Hematopoietic multipotent progenitor cell treated with erythropoietin and hydrocortisone succinate and interleukin-3 and kit ligand, for 6 days (in vitro differentiated cells): Measurements from ENCODE around the gene CHMP4B.

Experiments
- DNase-seq: peaks from one replicate; pipeline ENCODE4 v3.0.0-alpha.2; 2015

The CHMP4B gene

GRCh38 chr20:33810885-33811775 lies at the start of gene CHMP4B:
Gene CHMP4B (plus strand): TSS chr20:33811348. CDS start chr20:33811469, 121 bp downstream.
- DNase-seq = peak; percentile 99

- no peak for DNase-seq
Measured at GRCh38 chr20:33761698-33762250, 49.4 kb upstream of the CHMP4B start.

GRCh38 chr20:33765099-33765498 lies 46.0 kb upstream of the CHMP4B start:
- no peak for DNase-seq

GRCh38 chr20:33765592-33765991 lies 45.6 kb upstream of the CHMP4B start:
- DNase-seq = no peak

GRCh38 chr20:33766686-33767085 lies 44.5 kb upstream of the CHMP4B start:
- DNase-seq = no peak

GRCh38 chr20:33767777-33768138 lies 43.4 kb upstream of the CHMP4B start:
- no peak for DNase-seq

- no peak for DNase-seq
Measured at GRCh38 chr20:33769043-33769442, 42.1 kb upstream of the CHMP4B start.

- no peak for DNase-seq
Measured at GRCh38 chr20:33770005-33770404, 41.1 kb upstream of the CHMP4B start.

- DNase-seq = no peak
Measured at GRCh38 chr20:33771938-33772337, 39.2 kb upstream of the CHMP4B start.

- DNase-seq = no peak
Measured at GRCh38 chr20:33772439-33772838, 38.7 kb upstream of the CHMP4B start.

- no peak for DNase-seq
Measured at GRCh38 chr20:33773412-33774089, 37.6 kb upstream of the CHMP4B start.

- no peak for DNase-seq
Measured at GRCh38 chr20:33777816-33778215, 33.3 kb upstream of the CHMP4B start.

- DNase-seq = no peak
Measured at GRCh38 chr20:33781133-33781532, 30.0 kb upstream of the CHMP4B start.

- DNase-seq = no peak
Measured at GRCh38 chr20:33781945-33782344, 29.2 kb upstream of the CHMP4B start.

GRCh38 chr20:33783256-33783655 lies 27.9 kb upstream of the CHMP4B start:
- no peak for DNase-seq

GRCh38 chr20:33783818-33784217 lies 27.3 kb upstream of the CHMP4B start:
- DNase-seq = no peak

GRCh38 chr20:33784225-33784624 lies 26.9 kb upstream of the CHMP4B start:
- no peak for DNase-seq

- no peak for DNase-seq
Measured at GRCh38 chr20:33785503-33785902, 25.6 kb upstream of the CHMP4B start.

- DNase-seq = no peak
Measured at GRCh38 chr20:33787253-33787891, 23.8 kb upstream of the CHMP4B start.

GRCh38 chr20:33788351-33789049 lies 22.6 kb upstream of the CHMP4B start:
- no peak for DNase-seq

GRCh38 chr20:33789109-33789857 lies 21.9 kb upstream of the CHMP4B start:
- no peak for DNase-seq

GRCh38 chr20:33789858-33790182 lies 21.3 kb upstream of the CHMP4B start:
- no peak for DNase-seq
